GM21825 (cell line): ENCODE data around the gene CSNK2A3.
"Not testable (repeated sequence)": the region's sequence is repeated elsewhere in the genome, so short reads cannot be mapped to it uniquely, and the experiment has no call there.

Source experiments
- ATAC-seq: cut with Tn5 transposase; IDR thresholded peaks from one replicate; pipeline ENCODE4 v1.9.1; 2021; ENCODE audit warnings: mild to moderate bottlenecking, moderate library complexity; ENCODE audit not compliant: unreplicated experiment

The CSNK2A3 gene

GRCh38 chr11:11380340-11380739 lies 27.3 kb upstream of the CSNK2A3 start:
- ATAC-seq: no peak

- ATAC-seq: no peak
These were observed 26.6 kb upstream of the CSNK2A3 start for GRCh38 chr11:11379661-11380060.

GRCh38 chr11:11378184-11378940 lies 25.3 kb upstream of the CSNK2A3 start:
- ATAC-seq: no peak

GRCh38 chr11:11374358-11375148 lies 21.5 kb upstream of the CSNK2A3 start:
- ATAC-seq: peak; percentile 59

- no peak for ATAC-seq
These were observed 20.9 kb upstream of the CSNK2A3 start for GRCh38 chr11:11373934-11374333.

GRCh38 chr11:11372461-11372860 lies 19.4 kb upstream of the CSNK2A3 start:
- no peak for ATAC-seq

- ATAC-seq: no peak
These were observed 17.9 kb upstream of the CSNK2A3 start for GRCh38 chr11:11370962-11371303.

- ATAC-seq: no peak
These were observed 17.4 kb upstream of the CSNK2A3 start for GRCh38 chr11:11370255-11370961.

- no peak for ATAC-seq
These were observed 13.7 kb upstream of the CSNK2A3 start for GRCh38 chr11:11366793-11367192.

GRCh38 chr11:11363674-11364073 lies 10.6 kb upstream of the CSNK2A3 start:
- no peak for ATAC-seq

GRCh38 chr11:11359611-11360010 lies 6.6 kb upstream of the CSNK2A3 start:
- no peak for ATAC-seq

GRCh38 chr11:11356842-11357241 lies 3.8 kb upstream of the CSNK2A3 start:
- ATAC-seq: no peak

GRCh38 chr11:11351851-11352250 lies 1.2 kb downstream of the CSNK2A3 start:
- ATAC-seq: not testable (repeated sequence)

GRCh38 chr11:11351042-11351586 lies 1.9 kb downstream of the CSNK2A3 start:
- no peak for ATAC-seq

- ATAC-seq: no peak
These were observed 3.1 kb downstream of the CSNK2A3 start for GRCh38 chr11:11349870-11350337.

- ATAC-seq: no peak
These were observed 3.8 kb downstream of the CSNK2A3 start for GRCh38 chr11:11349106-11349825.

GRCh38 chr11:11348303-11348702 lies 4.7 kb downstream of the CSNK2A3 start:
- no peak for ATAC-seq

GRCh38 chr11:11347592-11347991 lies 5.5 kb downstream of the CSNK2A3 start:
- no peak for ATAC-seq

- ATAC-seq: no peak
These were observed 6.7 kb downstream of the CSNK2A3 start for GRCh38 chr11:11346303-11346702.

- ATAC-seq: no peak
These were observed 8.0 kb downstream of the CSNK2A3 start for GRCh38 chr11:11345099-11345498.

- no peak for ATAC-seq
These were observed 9.0 kb downstream of the CSNK2A3 start for GRCh38 chr11:11344045-11344444.
